AG08396 (cell line): ENCODE measurements around the gene GLIS1.

Experiments used
- DNase-seq: peaks from one replicate; pipeline ENCODE4 v3.0.0; 2012; ENCODE audit warnings: low spot score, mixed read lengths

The GLIS1 gene

DNA sequence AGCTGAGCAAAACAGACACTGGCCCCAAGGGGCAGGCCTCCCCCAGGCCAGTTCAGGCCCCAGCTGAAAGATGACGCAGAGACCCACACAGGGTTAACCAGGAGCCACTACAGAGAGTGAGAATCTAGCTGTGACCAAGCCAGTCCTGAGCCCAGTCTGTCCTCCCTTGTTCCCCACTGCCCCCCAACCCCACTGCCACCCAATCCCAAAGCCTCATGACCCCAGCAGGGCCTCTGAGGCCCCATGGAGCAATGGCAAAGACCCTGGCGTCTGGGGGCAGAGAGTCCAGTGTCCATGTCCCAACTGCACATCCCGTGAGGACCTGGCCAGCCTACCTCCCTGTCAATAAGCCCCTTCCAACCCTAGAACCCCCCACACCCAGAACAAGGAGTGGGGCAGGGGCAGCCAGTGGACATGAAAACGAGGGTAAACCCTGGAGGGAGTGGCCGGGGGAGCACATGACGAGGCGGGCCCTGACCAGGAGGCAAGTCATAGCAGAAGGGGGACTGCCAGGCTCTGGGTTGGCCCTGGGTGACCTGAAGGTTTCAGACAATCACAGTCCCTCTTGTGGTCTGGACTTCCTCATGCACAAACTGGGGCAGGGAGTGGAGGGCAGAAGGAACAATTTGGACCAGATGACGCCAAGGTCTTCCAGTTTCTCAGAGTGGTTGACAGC, 100.5 kb downstream of the GLIS1 start:
- DNase-seq, result no peak

DNA sequence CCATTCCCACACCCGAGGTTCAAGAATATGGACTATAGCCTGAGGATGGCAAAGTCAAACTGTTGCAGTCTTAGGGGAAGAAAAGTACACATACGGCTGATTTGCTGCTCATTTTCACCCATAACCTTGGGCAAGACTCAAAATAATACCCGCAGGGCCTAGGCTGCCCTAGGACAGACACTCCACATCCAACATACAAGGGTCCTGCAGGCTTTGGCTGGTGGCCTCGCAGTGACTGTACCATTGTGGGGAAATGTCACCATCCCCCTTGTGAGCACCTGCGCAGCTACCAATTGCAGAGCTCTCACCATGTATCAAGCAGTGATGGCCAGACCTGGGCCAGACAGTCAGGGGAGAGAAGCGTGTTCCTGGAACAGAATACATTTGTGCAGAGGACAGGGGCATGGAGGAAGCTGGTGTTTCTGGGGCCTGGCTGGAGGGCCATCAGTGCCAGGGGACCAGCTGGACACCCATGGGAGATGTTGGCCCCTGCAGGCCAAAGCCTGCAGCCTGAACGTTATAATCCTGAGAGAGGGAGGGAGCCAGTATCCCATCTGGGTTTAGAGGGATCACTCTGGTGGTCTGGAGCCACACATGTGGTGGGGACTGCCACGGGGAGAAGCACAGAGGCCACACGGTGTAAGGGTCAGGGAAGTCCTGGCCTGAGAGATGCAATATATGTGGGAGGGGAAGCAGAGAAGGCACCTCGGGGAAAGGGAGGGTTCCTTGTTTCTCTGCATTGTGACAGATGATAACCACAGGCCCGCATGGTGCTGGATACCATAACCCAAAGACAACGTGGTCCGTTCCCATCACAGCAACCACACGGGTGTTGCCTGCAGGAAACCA, 101.2 kb downstream of the GLIS1 start:
- no peak for DNase-seq

DNA sequence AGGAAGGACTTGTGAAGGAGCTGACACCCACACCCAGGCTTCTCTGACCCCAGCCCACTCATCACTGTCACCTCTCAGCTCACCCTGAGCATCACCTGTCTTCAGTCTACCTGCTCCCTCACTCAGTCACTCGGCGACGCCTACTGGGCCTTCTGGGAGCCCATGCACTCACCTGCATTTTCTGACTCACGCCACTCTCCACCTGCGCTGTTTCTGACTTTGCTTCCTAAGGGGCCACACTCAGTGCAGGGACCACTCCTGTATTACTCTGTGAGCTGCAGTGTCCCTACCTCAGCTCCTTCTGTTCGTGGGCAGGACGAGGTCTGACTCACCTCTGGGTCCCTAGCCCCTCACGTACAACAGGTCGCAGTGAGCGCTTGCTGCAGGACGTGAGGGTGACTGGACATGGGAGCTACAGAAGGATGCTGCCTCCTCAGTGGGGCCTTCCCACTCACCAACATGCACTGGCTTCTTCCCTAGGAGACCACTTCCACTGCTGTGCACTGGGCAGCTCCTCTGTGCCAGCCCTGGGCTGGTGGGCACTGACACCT, 102.3 kb downstream of the GLIS1 start:
- no peak for DNase-seq

DNA sequence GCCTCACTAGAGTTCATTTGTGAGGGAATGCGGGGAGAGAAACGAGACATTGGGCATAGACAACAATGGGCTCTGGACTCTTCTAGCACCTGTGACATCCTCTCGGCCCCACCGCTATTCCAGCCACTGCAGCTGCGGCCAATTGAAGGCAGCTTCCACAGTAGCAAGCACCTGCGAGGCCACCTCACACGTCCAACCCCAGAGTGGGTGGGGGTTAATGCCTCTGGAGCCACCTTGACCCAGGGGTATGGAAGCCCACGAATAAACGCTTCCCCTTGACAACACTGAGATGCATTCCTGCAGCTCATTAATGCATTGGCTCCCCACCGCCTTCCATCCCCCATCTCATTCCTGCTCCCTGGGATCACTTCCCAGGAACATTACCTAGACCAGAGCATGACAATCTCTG, 104.4 kb downstream of the GLIS1 start:
- no peak for DNase-seq

DNA sequence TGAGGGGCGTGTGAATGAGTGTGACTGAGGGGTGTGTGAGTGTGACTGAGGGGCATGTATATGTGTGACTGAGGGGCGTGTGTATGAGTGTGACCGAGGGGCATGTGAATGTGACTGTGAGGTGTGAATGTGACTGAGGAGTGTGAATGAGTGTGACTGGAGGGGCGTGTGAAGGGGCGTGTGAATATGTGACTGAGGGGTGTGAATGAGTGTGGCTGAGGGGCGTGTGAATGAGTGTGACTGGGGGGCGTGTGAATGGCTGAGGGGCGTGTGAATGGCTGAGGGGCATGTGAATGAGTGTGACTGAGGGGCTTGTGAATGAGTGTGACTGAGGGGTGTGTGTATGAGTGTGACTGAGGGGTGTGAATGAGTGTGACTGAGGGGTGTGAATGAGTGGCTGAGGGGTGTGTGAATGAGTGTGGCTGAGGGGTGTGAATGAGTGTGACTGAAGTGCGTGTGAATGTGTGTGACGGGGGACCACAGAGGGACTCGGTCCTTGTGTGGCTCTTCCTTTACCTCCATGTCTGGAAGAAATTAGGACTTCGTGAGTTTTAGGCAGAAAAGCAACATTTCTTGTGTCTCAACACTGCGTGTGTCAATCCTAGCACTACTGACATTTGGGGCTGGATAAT, 105.8 kb downstream of the GLIS1 start:
- no peak for DNase-seq

DNA sequence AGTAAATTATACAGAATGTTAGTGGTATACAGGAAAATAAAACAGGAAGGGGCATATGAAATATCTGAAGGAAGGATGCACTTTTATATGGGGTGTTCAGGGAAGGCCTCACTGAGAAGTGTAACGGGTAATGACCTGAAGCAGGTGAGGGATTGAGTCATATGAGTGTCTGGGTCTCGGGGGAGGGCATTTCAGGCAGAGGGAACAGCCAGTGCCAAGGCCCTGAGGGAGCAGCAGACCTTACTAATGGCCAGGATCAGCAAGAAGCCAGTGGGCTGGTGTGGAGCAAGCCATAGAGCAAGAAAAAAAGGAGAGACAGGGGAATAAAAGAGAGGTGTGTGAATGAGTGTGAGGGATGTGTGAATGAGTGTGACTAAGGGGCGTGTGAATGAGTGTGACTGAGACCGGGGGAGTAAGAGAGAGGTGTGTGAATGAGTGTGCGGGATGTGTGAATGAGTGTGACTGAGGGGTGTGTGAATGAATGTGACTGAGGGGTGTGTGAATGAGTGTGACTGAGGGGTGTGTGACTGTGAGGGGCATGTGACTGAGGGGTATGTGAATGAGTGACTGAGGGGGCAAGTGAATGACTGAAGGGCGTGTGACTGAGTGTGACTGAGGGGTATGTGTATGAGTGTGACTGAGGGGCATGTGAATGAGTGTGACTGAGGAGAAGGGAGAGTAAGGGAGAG, 107.2 kb downstream of the GLIS1 start:
- no peak for DNase-seq

DNA sequence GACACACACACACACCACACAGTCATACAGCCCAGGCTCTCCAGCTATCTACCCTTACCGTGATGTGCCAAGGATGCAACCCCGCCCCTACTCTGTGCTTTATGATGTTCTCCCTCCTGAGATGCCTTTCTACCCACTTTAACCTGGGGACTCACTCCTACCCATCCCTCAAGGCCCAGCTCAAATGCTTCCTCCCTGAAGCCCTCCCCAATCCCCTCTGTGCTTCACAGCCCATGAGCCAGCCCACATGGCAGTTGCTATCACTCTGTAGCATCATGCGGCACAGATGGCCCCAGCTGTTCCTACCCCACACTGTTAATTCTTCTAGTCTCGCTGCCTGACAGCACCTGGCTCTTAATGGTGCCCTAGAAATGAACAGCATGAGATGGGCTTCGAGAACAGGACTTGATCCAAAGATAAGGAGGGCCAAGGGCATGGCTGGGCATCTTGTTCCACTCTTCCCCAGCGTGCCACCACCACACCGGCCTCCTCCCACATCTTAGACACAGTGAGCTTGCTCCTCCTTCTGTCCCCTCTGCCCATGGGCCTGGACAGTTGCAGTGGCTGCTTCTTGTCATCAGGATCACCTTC, 109.8 kb downstream of the GLIS1 start:
- no peak for DNase-seq

DNA sequence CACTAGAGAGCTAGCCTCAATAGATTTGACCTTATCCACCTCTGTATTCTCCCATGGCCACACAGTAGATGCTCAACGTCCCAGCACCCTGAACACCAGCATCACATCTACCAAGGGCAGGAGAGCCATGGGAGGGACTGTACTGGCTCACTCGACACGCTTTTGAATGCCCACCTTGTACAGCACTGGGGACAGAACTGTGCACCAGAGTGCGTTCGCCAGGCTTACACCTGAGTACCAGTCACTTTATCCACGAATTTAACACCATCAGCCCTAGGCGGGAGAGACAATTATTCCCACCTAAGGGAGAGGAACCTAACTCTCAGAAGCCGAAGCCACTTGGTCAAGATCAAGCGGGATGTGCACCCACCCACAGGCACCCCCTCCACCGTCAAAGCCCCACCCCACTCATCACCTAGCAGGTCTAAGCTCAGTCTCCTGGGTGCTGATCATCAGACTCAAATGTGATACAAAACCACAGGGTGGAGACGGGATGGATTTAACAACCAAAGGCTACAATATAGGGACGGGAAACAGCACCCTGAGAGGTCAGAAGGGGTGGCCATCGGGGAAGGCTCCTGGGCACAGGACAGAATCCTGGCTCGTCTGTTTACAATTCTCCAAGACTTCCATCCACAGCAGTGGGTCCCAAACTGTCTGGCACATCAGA, 110.5 kb downstream of the GLIS1 start:
- DNase-seq, result no peak

DNA sequence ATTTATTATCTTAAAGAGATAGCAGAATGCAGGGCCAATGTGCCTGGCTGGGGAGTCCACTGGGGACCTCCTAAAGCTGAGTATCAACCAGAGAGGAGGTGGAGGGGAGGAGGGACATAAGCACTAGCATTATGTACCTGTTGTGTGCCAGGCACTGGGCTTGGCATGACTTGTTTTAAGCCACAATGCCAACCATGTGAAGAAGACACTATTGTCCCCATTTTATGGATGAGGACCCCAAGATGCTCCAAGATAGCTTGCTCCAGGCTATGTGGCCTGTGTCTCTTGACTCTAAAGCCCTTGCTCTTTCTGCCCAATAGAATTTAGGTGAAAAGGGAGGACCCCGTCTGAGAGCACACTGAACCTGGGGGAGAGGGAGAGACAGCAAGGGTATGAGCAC, 111.3 kb downstream of the GLIS1 start:
- DNase-seq, result no peak

DNA sequence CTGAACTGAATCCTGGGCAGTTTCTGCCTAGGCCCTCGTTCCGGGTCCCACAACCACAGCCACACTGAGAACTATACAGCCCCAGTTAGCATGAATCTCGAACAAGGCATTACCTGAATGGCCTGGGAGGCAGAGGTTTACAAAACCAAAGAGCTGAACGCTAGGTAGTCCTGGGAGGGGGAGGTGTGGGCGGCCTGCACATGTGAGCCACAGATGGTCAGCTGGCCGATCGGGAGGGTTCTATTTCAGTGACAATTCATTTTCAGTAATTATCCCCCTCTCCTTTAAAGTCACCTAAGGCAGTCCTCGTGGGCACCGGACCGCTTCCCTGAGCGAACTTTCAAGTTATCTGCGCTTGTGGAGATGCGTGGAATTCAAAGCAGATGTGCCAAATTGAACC, 111.9 kb downstream of the GLIS1 start:
- no peak for DNase-seq

DNA sequence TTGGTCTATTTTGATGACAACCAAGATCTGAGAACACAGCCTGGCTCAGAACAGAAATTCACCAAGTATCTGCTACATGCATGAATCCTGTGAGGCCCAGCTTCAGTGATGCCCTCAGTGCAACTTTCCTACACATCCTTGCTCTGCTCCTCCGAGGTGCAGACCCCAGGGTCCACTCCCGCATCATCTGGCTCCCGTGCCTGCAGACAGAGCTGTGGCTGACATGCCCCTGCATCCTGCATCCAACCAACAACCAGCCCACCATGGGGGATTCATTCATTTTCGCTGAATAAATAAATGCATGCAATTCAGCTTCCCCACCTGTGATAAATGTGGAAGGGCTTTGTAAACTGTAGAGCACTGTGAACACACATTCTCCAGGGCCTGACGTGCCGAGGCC, 112.3 kb downstream of the GLIS1 start:
- DNase-seq, result no peak

DNA sequence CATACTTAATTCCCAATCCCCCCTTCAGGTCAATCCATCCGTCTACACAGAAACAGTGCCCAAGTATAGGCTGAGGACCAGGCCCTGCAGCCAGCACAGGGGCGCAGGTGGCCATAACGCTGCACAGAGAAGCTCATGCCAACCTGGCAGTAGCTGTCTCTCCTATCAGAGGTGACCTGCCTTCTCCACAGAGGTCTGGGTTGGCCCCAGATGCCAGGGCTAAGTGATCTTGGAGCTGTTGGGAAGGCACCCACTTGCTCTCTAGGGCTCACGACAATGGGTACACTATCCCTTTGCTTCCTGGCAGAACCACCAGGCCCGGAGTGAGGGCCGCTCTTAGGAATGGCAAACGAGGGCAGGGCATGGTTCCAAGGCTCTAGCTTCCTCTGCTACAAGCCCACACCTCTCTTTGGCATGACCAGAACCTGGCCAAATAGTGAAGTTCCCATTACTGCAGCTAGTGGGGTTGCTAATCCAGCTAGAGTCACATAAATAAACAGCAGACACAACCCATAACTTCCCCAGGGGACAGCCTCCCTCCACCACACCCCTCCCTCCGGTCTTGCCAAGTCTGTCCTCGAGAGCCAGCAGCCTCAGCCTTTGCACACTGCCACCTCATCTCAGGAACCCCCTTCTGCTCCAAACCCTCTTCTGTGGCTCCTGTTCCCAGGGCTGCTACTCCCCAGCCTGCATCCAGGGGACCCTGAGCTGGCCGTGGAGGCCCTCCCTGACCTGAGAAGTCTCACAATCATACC, 113.0 kb downstream of the GLIS1 start:
- no peak for DNase-seq

DNA sequence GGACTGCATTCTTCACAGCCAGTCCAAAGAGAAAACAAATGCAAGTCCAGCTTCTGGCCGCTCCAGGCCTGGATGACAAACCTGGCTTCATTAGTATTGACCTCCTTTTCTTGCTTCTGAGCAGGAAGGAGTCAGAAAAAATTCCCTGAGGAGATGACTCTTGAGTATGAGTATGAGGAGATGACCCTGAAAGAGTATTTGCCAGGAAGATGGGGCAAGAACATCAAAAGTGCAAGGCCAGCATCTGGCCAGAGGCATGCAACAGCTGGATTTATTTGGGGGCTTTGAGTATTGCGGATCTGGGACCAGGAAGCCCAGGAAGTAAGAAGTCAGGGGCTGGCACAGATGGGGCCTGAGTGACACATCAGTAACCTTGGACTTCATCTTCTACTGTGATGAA, 113.9 kb downstream of the GLIS1 start:
- no peak for DNase-seq

DNA sequence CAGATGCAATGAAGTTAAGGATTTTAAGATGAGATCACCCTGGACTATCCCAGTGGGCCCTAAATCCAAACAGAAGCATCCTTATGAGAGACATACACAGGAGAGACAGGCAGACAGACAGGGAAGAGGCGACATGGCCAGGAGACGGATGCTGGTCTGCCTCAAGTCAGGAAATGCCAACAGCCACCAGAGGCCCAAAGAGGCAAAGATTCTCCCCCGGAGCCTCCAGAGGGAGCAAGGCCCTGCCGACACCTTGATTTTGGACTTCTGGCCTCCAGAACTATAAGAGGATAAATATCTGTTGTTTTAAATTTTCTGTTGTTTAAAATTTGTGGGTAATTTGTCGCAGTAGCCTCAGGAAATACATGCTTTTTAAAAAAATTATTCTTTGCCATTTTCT, 116.4 kb downstream of the GLIS1 start:
- DNase-seq, result no peak

DNA sequence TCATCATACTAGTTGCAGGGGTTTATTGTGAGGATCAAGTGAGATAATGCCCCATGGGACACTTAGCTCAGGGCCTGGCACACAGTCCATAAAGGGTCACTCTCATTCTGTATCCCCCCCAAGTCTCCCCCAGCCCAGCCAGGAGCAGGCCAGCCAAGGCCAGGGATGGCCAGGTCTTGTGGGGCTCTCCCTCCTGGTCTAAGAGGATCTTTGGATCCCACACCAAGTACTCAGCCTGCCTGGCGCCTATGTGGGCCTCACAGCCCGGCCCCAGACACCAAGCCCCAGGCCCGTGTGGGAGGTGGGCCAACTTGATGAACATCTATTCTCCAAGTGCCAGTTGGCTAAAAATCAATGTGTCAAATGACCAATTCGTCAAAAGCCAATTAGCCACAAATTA, 117.8 kb downstream of the GLIS1 start:
- DNase-seq, result no peak

DNA sequence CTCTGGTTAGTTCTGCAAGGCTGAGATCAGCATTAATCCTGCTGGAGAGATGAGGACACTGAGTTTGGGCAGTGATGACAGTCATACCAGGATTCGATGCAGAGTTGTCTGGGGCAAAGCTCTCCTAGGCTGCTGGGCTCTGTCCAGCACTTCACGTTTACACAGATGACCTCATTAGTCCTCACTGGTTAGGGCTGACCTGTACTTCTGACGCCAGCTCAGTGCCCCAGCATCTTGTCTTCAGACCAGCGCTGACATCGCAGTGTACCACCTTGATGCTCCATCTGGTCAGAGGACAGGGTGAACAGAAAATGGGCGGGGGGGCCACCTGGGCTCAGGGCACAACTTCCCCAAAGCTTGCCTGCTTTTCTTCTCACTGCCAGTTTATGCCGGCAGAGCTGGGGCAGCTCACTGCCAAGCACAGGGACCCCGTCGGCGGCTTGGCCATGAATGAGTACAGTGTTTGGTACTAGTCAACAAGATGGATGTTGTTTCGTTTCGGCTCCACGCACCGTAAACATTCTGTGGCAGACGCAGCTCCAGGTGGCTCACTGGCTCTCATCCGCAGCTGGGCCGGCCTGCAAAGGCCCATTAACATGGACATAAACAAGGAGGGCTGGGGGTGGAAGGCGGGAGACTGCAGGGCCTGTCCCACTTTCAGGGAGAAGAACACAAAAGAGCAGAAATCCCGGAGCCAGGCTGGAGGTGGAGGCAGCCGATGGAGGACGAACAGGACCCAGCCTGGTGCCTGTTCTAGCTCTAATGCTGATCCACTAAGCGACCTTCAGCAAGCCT, 118.7 kb downstream of the GLIS1 start:
- peak; percentile 40 for DNase-seq

DNA sequence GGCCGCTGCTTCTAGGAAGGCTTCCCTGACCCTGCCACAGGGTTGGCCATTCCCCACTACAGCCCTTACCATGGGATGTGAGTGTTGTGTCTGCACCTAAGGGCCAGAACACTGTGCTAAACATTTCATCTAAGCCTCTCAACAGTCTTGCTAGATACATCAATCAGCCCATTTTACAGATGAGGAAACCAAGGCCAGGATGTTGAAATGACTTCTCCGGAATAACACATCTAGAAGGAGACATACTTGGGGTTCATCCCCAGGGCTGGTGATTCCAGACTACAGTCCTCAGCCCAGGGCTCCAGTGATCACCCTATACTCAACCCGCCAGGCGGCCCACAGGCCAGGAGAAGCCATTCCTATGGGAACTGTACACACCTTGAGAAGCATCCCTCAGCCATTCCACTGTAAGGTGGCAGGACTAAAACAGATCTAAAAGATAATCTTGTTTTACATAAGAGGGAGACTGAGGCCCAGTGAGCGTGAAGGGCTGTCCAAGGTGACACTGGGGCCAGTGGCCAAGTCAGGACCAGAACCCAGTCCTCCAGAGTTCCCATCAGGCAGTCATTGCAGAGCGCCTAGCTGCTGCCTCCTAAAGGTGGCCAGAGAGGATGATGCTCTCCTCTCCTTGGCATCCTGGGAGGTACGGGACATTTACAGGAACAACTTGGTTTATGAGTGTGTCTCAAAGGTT, 119.5 kb downstream of the GLIS1 start:
- DNase-seq, result no peak

DNA sequence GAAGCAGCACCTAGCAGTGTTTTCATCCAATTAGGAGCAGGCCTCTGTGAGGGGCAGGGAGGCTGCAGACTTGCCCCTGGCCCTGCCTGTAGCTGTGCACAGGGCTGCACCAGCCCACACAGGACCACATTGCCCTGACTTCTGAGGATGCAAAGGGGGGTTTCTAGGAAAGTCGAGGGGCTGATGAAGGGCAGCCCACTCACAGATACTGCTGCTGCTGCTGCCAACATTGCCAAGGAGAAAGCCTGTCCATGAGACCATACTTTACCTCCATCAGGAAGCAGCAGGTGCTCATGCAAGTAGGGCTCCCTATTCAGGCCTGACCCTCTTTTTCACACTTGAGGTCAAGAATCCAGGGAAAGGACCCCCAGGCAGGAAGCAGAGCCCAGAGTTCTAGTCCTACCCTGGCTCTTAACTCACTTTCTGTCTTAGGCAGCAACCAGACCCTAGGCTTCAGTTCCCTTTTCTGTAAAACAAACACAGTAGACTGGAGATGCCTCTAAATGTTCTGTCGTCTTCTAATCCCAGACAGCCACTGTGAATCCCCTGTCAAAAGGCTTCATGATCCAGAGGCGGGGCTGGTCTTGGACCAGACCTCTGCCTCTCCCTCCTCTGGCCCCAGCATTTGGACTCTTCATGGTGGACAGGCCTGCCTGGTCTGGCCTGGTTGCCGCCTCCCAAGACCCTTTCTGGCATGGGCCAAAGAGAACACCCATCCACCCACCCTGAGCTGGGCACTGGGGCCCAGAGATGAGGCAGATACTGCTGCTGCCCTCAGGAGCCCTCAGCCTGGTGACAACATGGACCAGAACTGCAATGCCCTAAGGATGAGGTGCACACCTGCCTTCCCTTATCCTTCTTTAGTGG, 120.2 kb downstream of the GLIS1 start:
- no peak for DNase-seq
